GM19351 (cell line): ENCODE measurements around the gene GPHB5.
"Not testable (repeated sequence)": the region's sequence is repeated elsewhere in the genome, so short reads cannot be mapped to it uniquely, and the experiment has no call there.

Experiments
- ATAC-seq: cut with Tn5 transposase; IDR thresholded peaks from one replicate; pipeline ENCODE4 v1.9.1; 2021; ENCODE audit warnings: mild to moderate bottlenecking, moderate library complexity; ENCODE audit not compliant: unreplicated experiment

Gene GPHB5, protein sequence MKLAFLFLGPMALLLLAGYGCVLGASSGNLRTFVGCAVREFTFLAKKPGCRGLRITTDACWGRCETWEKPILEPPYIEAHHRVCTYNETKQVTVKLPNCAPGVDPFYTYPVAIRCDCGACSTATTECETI

DNA sequence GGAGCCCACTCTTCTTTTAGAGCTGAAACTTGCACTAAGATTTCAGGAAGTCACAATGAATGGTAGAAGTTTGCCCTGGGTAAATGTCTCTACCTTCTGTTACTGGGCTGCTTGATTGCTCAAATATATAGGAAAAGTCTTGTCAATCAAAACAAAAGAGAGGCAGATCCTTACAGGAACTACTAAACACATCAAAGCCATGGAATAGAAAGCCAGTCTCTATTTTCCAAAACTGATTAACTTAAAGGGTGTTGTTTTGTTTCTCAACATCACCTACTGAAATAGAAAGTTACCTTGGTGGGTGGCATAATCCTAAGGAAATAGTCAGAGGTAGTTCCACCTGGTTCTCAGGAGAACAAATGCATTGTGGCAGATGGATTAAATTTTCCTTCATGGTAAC lies at the start of gene GPHB5:
Gene GPHB5, minus strand, starts transcription at position 101 of the 400 bp plus-strand sequence. CDS start 1,086 bp downstream, outside the sequence.
- ATAC-seq = no peak

DNA sequence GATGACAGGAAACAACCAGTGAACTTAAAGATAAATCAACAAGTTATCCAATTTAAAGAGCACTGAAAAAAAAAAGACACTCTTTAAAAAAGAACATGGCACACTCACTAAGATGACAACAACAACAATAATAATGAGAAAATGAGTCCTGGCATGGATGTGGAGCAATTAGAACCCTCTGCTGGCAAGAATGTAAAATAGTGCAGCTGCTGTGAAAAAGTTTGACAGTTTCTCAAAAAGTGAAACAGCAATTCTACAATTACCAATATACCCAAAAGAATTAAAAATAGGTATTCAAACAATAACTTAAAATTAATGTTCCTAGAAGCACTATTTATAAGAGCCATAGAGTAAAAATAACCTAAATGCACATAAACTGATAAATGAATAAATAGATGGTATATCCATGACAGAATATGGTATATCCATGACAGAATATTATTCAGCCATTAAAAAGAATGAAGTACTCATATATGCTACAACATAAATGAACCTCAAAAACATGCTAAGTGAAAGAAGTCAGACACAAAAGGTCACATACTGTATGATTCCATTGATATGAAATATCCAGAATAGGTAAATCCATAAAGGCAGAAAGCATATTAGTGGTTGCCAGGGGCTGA lies 49.1 kb upstream of the GPHB5 start:
- no peak for ATAC-seq

DNA sequence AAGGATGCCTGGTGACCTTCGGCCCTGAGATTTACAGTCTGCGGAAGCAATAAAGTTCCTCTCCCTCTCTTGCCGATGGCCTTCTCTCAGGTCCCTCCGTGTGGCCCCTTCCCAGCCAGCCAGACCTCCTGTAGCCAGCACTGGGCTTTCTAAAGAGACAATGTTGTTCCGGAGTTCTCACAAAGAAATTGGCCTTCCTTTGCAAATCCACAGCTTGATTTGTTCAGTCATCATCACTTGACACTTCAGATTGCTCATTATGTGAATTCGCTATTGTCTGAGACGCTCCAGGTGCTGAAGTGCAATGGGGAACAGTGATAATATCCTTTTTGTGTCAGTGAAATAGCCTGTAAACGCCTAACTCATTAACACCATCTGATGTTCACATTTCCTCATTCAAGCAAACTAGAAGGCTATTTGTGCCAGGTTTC lies 43.7 kb upstream of the GPHB5 start:
- no peak for ATAC-seq

DNA sequence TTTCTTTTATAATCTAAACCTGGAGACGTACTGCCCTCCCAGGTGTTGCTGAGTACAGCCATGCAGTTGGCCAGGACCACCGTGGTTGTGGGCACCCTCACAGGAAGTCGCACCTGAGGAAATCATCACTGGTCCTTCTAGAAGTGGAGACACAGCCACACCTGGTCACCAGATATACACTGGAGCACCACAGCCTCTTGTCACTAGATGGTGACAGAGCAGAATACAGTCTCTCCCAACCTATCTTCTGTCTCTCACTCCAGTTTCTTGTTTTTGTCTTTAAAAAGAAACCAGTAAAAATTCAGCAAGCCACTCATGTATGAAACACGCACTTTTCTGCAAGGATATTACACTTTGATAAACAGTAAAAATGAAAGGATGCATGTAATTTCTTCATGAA lies 43.1 kb upstream of the GPHB5 start:
- no peak for ATAC-seq

DNA sequence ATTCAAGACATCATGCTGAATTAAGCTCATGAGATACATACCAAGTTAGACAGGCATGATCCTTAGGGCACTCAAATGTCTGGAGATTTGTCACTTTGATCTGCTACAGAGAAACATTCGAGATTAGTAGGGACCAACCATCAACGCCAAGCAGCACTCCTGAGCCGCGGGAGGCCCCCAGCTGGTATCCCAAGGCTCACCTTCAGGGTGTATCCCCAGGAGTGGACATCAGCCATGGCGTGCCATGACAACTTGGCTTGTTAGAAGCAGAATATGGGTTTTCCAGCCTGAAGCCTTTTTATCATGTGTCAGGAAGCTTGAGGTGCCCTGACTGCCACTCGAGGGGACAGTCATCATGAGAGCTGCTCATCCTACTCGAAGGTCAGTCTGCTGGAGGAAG lies 39.1 kb upstream of the GPHB5 start:
- ATAC-seq = no peak

DNA sequence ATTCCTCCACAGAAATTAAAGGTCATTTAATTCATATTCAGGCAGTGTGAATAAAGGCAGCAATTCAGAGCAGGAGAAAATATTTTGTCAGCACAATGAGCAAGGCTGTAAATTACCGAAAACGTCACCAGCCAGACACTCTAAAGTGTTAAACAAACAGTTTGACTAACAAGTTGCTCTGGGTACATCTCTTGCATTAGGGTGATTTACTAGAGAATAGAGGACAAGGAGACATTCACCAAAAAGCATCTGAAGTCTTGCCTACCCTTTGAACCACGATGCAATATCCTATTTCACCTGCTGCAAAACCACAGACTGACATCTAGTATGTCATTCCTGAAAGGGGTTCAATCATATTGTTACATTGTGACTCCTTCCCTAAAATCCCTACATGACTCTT lies 27.1 kb upstream of the GPHB5 start:
- no peak for ATAC-seq

DNA sequence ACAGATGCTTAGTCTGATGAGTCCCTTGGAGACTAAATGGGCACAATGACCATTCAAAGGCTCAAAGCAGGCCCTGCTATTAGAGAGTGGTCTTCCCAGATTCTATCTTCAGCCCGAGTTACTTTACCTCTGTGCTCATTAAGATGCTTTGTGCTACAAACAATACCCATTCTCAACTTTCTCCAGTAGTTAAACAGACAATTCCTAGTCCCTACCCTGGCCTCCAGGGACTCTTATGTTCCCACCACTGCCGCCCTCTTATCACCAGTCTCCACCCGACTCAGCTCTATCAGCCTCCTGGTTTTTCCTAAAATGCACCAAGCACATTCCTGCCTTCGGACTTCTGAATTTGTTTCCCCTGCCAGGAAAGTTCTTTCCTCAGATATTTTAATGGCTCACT lies 25.6 kb upstream of the GPHB5 start:
- no peak for ATAC-seq

DNA sequence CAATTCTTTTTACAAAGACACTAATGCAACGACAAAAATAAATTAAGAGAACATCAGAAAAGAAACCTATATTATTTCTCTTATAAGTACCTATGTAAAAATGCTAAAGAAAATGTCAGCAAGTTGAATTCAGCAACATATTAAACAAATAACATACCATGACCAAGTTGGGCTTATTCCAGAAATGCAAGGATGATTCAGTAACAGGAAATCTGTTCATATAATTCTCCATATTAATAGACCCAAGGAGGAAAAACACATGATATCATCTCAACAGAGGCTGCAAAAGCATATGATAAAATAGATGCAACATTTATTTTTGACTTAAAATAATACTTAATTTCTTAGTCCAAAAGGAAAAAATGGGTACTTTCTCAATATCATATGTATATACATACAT lies 25.1 kb upstream of the GPHB5 start:
- ATAC-seq = no peak

DNA sequence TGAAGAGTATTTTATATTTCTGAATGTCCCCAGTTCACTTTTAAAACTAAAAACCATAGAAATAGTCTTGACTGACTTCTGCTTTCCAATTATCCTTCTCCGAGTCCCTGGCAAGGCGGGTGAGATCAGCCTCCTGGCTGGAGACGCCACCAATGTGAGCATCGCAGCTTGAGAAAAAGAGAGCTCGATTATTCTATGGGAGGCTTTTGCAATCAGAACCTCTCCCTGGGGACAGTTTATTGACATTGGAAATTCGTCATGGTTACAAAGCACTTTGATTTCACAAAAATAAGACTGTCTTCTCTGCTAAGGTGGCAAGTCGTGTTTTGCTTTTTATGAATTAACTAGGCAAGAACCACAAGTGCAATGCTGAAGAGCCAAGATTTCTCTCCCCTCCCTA lies 23.6 kb upstream of the GPHB5 start:
- ATAC-seq = no peak

DNA sequence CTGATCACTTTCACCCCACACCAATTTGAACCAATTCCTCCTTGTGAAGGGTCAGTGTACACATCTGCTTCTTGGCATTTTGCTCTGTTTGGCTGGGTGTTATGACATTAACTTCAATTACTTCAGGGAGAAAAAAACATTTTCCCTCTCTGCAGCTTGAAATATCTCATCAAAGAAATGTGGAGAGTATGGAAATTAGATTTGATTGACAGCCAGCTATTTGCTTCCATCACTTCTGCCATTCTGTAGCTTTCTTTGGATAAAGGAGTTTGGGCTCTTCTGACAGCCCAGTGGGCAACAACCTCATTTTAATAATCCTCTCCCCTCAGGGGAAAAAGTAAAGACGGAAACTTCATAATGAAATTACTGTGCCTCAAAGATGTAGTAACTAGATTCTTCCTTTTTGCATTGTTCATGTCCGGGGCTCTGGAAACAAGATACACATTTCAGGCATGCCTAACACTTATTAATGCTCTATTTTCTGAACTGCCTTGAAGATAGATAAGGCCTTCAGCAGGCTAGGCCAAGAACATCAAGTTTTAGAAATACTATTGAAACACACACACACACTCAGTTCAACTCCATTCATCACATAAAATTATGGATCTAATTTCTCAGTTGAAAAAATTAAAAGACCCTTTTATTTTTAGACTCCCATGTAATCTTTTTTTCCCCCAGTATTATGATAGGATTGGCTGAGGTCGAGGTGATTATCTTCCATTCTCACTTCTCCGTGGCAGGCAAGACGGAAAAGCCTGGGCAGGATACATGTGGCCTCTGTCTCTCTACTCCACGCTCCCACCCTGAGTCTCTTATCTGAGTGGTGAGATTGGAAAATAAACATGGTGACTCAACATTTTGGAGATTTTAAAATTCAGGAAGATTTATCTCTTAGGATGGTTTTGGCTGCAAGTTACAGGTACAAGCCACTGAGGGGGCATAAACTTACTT lies 10.3 kb upstream of the GPHB5 start:
- ATAC-seq = no peak

DNA sequence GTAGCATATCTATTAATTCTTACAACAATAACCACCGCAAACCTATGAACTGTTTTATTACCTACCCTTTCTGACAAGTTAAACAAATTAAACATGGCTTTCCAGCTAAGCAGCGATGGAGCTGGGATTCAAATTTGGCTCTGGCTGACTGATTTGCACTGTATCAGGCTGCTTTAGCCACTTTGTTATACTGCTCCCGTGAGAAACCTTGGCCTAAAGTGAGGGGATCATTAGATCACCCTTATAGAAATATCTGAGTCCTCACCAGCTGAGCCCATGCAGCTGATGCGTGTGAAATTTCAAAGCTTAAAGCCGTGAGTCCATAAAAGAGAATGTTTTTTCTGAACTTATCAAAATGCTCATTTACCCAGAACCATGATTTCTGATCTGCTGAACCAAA lies 8.1 kb upstream of the GPHB5 start:
- no peak for ATAC-seq

DNA sequence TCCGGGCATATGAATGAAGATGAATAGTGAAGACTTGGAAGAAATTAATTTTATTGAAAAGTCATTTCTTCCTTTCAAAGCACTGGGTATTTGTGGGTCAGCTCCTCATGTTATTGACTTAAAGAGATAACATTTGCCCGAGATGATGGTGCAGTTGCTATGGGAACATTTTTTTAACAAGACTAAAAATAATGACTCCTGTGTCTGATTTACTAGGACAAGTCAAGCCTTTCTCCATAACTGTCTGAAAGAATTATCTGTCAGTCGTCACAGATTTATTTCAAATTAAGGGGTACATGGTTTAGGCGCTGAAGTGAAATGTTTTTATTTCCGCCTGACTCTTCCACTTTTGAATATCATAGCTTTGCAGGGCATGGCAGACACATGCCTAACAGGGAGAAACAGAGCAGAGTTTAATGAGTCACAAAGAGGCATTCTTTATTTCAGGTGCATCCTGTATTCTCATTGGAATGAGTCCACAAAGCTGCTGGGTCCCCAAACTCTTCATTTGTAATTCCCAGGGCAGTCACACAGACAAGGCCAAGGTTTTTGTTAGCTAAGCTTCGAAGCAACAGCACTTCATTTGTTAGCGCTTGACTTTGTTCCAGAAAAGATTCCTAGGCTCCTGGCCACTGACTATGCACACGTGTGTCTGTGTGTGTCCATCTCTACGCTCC lies 4.3 kb upstream of the GPHB5 start:
- ATAC-seq = no peak

DNA sequence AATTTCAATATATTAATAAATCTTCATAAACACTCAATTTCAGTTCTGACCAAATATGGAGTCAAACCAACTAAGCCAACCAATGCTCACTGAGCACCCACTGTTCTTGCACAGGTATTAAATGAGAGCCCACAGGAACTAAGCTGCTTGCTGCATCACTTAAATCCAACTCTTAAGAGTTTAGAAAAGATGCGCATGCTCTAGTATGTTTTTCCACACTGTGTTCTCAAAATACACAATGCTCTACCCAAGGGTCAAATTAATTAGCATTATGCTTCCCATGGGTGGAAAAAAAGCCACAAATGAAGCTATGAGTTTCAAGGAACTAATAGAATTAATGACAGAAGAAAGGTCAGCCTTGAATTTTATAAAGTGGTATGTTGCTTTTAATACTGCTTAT lies 3.7 kb upstream of the GPHB5 start:
- ATAC-seq = no peak

DNA sequence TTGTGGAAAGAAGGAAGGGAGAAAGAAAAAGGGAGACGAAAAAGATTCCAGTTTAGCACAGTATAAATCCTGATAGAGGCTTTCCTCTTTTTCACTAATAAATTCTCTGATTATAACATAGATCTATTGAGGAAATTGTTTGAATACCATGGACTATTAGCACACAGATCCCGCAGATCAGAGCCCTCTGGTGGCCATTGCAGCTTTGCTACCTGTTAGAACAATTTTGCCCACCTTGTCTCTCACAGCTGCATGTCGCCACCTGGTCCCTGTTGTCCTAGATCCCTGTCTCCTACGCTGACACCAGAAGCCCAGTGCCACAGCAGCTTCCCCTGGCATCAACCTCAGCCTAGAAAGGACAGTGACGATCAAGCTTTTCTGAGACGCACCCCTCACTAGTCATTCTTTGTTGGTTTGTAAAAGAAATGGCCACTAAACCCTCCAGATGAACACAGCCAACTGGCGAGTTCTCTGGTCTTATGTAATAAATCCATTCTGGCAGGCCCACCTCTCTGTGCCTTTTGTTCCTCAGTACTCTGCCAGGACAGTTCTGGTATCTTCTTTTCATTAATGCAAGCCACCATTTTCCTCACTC lies 9.9 kb downstream of the GPHB5 start:
- ATAC-seq = no peak

DNA sequence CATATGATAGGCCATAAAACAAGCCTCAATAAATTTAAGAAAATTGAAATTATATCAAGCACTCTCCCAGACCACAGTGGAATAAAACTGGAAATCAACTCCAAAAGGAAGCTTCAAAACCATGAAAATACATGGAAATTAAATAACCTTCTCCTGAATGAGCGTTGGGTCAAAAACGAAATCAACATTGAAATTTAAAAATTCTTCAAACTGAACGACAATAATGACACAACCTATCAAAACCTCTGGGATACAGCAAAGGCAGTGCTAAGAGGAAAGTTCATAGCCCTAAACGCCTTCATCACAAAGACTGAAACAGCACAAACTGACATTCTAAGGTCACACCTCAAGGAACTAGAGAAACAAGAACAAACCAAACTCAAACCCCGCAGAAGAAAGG lies 14.3 kb downstream of the GPHB5 start:
- not testable (repeated sequence) for ATAC-seq

DNA sequence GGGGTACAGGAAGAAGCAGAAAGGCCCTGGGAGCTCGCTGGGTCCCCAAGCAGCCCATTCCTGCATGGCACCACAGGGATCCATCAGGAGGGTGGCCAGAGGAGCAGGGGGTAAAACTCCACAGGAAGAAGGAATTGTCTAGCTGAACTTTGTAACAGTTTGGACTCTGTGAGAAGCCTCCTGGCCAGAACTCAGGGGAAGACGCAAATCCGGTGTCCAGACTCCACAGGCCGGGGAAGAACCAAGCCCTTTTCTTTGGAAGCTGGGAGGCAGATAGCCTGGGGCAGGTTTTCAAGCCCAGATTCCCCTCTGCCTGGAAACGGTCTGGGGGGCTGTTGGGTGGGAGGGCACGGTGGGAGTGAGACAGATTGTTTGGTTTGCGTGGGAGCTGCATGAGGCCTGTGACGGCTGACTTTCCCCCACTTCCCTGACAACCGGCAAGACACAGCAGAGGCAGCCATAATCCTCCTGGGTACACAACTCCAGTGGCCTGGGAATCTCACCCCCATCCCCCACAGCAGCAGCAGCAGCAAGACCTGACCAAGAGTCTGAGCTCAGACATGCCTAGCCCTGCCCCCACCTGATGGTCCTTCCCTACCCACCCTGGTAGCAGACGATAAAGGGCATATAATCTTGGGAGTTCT lies 16.7 kb downstream of the GPHB5 start:
- no peak for ATAC-seq

DNA sequence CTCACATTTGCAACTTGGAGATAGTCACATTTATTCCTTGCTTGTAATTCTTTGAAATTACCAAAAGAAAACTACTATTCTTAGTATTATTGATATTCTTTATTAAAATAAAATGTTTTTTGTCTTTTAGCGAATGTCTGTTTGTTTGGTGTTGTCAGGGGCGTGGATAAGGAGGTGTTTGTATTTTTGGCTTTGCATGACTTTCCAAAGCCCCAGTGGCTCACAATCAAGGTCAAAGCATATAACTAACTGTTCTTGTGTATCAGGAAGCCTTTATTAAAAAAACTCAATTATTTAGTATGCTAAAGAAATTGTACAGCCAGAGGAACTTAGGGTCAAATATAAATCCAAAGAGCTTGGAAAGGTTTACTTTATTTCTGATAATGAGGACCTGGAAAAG lies 17.9 kb downstream of the GPHB5 start:
- ATAC-seq = no peak

DNA sequence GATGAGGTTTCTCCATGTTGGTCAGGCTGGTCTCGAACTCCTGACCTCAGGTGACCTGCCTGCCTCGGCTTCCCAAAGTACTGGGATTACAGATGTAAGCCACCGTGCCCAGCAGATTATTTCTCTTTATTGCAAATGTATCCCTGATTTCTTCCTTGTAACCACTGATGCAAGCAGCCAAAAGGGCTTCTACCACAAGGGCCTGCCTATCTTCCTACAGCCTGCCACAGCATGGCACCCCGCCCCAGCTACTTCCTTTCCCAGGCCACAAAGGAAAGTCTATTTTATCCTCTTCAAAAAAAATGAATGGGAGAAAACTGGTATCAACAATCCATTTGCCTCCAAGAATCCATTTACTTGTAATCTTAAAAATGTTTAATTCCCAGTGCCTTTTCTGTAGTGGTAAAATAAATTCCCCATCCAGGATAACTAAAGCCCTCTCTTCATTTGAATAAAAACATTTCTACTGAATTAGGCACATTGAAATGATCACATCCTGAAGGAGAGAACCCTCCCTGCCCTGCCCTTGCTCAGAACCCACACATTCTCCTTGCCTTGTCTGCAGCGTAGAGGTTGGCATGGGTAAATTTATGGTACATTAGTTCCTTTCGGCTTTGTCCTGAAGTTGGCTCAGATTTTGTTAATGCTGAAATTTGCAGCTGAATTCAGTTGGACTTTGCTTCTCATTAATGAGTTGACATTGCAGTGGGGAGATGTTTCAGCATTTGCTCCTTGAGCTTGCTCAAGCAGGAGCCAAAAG lies 19.2 kb downstream of the GPHB5 start:
- no peak for ATAC-seq

DNA sequence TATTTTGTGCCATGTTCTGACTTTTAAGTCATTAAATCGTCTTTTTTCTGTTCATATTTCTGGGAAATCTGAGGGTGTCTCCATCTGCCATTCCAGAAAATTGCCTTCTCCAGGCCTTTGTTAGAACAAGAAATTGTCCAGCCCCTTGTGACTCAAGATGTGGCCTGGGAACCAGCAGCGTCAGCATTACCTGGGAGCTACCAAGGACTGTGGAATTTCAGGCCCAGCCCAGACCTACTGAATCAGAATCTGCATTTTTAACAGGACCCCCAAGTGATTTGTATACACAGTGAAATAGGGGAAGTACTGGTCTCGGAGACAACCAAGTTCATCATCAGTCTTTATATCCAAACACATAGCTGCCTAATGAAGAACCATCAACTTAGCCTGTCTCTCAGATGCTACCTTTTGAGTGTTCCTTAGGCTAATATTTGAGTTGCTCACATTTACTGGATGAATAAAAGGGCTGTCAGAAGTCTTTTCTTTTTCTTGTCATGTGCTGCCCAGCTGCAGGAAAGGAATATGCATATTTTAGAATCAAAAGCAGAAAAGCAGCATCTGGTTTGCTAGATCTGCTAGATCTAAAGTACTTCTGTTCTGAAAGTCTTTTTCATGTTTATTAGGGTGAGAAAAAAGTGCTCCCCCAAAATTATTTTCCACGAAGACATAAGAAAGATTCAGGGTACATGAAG lies 21.2 kb downstream of the GPHB5 start:
- no peak for ATAC-seq
